Activated naive CD4-positive, alpha-beta T cell treated with anti-CD3 and anti-CD28 coated beads, Interleukin-2, amount 50 U/mL, for 72 hours (primary cell): ENCODE results near the gene NCF2. TPM values are rescaled to one million over a fixed set of nuclear protein-coding genes. Genes with fewer than 3 reads are reported as not detected.
"Not testable (repeated sequence)": the region's sequence is repeated elsewhere in the genome, so short reads cannot be mapped to it uniquely, and the experiment has no call there.

ENCODE experiments used
- ATAC-seq, 2 donors: fragments of 150-1000 bp; cut with Tn5 transposase; 2 replicates each; pipeline ENCODE4 v1.10.0; 2021; ENCODE audit warnings: mild to moderate bottlenecking in 2 of 2, moderate library complexity in 2 of 2
- DNase-seq, 2 donors: peaks; one replicate each; pipeline ENCODE4 v3.0.0; 2021 to 2022; ENCODE audit warnings: low spot score in 2 of 2
- H3K27ac Mint-ChIP-seq, 2 donors: one replicate each; pipeline ENCODE4 v1.8.0; 2022; ENCODE audit warnings: mild to moderate bottlenecking in 2 of 2, mixed read lengths in 2 of 2
- H3K36me3 Mint-ChIP-seq, 2 donors: one replicate each; pipeline ENCODE4 v1.8.0; 2022; ENCODE audit warnings: mixed read lengths in 2 of 2
- H3K9me3 Mint-ChIP-seq, 2 donors: one replicate each; pipeline ENCODE4 v1.8.0; 2022; ENCODE audit warnings: mixed read lengths in 2 of 2
- total RNA-seq, 2 donors: library from RNA; stranded (reverse); gene quantifications; one replicate each; pipeline ENCODE4 v1.2.3, GENCODE V29; 2022

NCF2 gene
- total RNA-seq, 2 donors from 2014 or later = 4.3 to 9.1 TPM

DNA sequence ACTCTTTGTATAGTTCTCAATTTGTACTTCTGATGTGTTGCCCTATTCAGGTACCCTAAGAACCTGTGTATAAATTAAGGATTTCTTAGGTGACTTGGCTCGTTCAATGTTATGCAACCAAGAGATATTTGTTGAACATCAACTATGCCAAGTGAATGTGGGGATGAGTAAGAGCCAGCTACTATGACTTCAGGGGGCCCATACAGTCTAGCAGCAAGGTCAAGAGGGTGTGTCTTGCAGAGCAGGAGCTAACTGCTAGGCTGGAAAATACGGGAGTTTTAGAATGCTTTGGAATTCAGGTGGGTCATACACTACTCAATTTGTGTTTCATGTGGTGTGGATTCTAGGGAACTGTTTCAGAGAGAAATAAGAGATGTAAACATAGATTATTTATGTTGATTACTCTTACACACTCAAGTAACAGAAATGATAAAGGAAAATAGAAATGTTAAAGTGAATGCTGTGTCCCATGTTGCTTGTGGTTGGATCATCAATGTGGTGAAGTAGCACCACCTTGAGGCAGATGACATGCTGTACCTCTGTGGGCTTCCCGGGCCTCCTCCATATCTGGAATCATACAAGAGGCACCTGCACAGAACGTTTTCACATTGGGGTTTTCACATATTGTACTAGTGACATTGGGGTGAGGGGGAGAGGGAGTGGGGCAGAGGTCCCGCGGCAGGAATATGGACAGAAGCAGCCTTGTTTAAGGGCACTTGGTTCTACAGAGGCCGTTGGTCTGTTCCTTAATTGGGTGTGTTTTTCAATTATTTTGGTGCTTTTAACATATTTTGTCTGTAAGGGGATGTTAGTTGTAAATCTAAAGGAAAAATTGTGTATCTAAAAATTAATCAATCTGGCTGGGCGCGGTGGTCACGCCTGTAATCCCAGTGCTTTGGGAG lies 32.9 kb upstream of the NCF2 start:
- peaks cover 0 to 9% of the 10 kb centered on the region in 2 donors for H3K36me3 Mint-ChIP-seq
- ATAC-seq (peak; percentile 86 to 90), DNase-seq (peak in 1 of 2 donors; percentile 26)
- peak overlapping the region in 1 of 2 donors; percentile 19 for H3K27ac Mint-ChIP-seq
- H3K9me3 Mint-ChIP-seq = no peaks in the 10 kb centered on the region

DNA sequence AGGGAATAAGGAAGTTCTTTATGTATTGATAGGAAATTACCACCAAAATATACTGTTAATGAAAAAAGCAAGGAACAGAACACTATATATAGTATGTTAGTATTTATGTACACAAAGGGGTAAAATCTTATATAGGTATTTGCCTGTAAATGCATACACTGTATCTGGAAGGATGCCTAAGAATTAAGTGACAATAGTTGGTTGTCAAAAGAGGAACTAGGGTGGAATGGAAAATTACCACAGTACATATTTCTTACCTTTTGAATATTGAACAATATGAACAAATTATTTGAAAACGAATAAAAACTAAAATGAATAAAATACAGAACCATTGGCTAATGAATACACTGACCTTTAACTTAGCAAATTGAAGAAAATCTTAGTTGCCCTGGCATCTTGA lies 31.8 kb upstream of the NCF2 start:
- DNase-seq (no peak), ATAC-seq (no peak)
- Mint-ChIP-seq H3K9me3 (no peaks in the 10 kb centered on the region), H3K36me3 (peaks cover 0 to 8% of the 10 kb centered on the region in 2 donors), H3K27ac (no peak overlapping the region)

DNA sequence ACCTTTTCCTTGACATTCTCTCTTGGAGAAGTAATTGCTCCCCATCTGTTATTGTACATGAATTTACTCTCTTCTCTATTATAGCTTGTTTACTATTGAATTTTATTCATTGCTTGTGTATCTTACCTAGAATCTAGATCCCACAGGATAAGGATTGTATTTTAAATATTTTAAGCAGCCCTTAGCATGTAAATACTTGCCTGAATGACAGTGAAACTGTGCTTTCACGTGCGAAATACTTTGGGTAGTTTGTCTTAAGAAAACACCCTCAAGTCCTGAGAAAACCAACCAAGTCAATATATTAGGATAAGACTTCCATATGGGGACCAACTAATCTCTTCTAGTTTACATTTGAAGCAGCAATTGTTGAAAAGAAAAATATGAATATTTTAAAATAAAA lies 30.1 kb upstream of the NCF2 start:
- ATAC-seq (no peak), DNase-seq (no peak)
- H3K27ac Mint-ChIP-seq = no peak overlapping the region
- peaks cover 0 to 2% of the 10 kb centered on the region in 2 donors for H3K36me3 Mint-ChIP-seq
- H3K9me3 Mint-ChIP-seq = no peaks in the 10 kb centered on the region

DNA sequence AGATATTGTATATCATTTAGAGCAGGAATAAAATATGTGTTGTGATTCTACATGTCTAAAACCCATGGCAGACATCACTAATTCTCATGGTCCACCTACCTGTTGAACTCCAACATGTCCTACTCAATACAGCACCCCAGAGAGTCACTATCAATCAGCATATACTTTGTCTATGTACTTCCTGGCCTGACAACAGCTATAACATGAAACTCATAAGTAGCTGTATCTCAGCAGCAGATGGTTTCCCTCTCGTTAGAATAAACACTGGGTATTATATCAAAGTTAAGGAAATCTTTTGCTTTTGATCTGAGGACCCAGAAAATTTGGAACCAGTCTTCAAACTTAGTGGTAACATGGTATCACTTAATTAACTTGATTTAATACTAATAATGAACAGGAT lies 29.5 kb upstream of the NCF2 start:
- H3K36me3 Mint-ChIP-seq = no peaks in the 10 kb centered on the region
- peak in 1 of 2 donors; percentile 26 for ATAC-seq
- no peak overlapping the region for H3K27ac Mint-ChIP-seq
- DNase-seq = no peak
- no peaks in the 10 kb centered on the region for H3K9me3 Mint-ChIP-seq

DNA sequence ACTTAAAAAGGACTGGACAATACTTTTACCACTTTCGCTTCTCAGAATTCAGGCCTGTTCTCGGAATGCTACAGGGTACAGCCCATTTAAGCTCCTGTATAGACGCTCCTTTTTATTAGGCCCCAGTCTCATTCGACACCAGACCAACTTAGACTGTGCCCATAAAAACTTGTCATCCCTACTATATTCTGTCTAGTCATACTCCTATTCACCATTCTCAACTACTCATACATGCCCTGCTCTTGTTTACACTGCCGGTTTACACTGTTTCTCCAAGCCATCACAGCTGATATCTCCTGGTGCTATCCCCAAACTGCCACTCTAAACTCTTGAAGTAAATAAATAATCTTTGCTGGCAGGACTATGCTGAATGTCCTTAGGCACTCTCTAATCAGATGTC lies 27.9 kb upstream of the NCF2 start:
- not testable (repeated sequence) for DNase-seq, H3K27ac Mint-ChIP-seq, H3K9me3 Mint-ChIP-seq, H3K36me3 Mint-ChIP-seq, ATAC-seq

DNA sequence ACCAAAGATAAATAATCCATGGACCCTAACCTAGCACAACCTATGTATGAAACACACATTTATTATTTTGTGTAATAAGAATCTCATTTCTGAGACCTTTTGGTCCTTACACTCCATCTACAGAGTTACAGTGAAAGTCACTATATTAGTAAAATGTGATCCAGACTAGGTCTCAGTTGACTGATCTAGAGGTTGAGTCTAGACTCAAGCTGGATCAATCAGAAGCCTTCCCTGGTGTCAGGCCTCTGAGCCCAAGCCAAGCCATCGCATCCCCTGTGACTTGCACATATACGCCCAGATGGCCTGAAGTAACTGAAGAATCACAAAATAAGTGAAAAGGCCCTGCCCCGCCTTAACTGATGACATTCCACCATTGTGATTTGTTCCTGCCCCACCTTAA lies 22.7 kb upstream of the NCF2 start:
- H3K27ac Mint-ChIP-seq, H3K36me3 Mint-ChIP-seq, H3K9me3 Mint-ChIP-seq, DNase-seq: not testable (repeated sequence)
- peak in 1 of 2 donors; percentile 46 for ATAC-seq

DNA sequence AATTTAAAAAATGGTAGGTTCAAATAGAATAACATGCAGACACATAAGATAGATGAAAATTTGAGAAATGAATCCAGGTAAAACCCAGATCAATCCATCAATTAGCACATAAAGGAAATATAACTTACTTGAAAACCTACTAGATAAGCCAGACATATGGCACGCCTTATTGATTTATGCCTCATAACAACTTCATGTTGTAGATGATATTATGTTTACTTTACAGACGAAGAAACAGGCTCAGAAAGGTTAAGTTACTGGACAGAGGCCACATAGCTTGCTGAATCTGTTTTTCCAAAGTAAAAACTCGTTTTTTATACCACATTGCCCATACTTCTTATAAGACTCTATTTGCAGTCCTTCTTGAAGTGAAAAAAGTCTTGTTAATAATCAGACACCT lies 22.1 kb upstream of the NCF2 start:
- H3K9me3 Mint-ChIP-seq = no peaks in the 10 kb centered on the region

DNA sequence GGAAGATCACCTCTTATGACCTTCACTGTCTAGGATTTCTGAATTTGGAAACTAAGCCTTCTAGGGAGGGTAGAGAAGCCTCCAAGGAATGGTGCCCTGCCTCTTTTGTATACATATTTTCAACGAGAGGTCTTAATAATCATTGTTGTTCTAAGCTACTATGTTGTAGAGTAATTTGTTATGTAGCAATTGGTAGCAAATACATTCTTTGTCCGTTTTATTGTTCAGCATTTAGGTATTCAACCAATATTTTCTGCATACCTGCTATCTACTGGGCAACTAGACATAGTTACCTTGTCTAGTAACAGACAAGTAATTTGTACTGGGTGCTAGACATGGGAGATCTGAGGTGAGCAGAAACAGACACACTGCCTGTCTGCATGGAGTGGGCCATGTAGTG lies 20.8 kb upstream of the NCF2 start:
- DNase-seq (no peak), ATAC-seq (no peak)
- no peak overlapping the region for H3K27ac Mint-ChIP-seq
- no peaks in the 10 kb centered on the region for H3K36me3 Mint-ChIP-seq
- no peaks in the 10 kb centered on the region for H3K9me3 Mint-ChIP-seq

More for the DNA sequence above, 22.1 kb upstream of the NCF2 start:
- Mint-ChIP-seq H3K36me3 (no peaks in the 10 kb centered on the region), H3K27ac (no peak overlapping the region)
- no peak for DNase-seq
- ATAC-seq = no peak

DNA sequence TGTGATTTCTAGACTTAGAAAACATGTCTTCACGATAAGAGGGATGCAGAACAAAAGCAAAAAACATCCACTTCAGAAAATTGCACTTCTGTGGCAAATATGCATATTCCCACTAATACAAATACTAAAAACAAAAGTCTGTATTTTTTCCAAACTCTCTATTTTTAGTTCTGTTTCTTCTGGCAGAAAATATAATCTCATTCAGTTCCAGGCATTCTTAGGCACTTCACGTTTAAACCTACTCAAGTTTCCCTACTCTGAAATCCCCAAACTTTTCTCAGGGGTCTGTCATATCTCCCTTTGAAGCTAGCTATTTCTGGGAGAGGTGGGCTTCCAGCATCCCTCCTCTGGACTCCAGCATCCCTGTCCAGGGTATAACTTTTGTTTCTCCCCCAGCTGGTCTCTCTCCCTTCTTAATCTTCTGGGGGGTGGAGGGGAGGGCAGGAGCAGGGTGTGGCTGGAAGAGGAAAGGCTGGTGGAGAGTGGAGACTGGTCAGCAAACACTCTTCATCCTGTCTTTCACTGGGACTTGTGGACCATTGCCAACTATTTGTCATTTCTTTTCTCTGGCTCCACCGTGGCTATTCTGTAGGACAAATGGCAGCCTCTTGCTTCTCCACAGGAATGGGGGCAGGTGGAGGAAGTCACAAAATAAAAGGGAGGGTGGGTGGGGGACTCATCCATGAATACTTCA lies 19.6 kb upstream of the NCF2 start:
- Mint-ChIP-seq H3K27ac (peak overlapping the region in 1 of 2 donors; percentile 62), H3K9me3 (no peaks in the 10 kb centered on the region), H3K36me3 (no peaks in the 10 kb centered on the region)
- ATAC-seq = no peak
- no peak for DNase-seq

DNA sequence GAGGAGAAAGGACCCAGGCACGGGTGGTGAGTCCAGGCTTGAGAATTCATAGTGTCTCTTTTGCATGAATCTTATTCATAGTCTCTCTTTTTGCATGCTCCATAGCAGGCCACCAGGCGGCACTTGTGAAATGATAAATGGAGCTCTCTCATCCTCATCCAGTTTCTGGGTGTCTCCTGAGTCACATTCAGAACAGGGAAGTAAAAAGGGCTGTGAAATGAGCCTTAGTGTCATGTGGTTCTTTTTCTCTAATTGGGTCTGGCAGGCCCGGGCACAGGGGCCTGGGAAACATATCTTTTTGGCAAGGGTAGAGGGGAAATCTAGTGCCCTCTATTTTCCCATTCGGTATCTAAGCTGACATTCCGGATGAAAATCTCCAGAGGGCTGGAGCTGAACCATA lies 19.1 kb upstream of the NCF2 start:
- Mint-ChIP-seq H3K27ac (peak overlapping the region in 1 of 2 donors; percentile 62), H3K9me3 (no peaks in the 10 kb centered on the region), H3K36me3 (no peaks in the 10 kb centered on the region)
- ATAC-seq (peak; percentile 45 to 60), DNase-seq (no peak)

DNA sequence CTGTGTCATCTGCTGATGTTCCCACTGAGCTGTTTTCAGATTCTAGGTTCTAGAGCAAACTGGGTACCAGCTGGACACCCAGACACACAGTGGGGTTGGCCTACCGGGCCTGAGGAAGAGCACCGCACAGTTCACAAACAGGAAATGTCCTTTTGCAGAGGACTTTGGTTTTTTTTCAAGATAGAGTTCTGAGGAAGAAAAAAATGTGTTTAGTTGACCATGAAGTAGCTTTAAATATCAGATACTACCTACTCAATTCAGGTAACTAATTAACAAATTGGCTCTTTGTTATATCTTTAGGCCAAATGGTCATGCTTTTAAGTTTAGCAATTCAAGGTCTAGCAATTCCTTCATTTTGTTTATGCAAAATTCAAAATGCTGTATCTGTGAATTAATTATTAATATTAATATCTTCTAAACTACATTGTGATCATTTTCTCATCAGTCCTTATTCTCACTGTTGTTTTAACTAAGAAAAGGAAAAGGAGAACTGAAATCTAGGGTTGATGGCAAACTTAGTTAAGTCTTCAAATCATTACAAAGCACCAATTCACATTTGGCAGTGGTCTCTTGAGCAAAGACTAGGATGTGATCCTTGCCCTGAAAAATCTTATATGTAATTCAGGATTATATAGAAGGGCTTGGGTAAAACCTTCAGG lies 17.2 kb upstream of the NCF2 start:
- DNase-seq (no peak), ATAC-seq (no peak)
- Mint-ChIP-seq H3K9me3 (no peaks in the 10 kb centered on the region), H3K27ac (peak overlapping the region in 1 of 2 donors; percentile 72), H3K36me3 (no peaks in the 10 kb centered on the region)

DNA sequence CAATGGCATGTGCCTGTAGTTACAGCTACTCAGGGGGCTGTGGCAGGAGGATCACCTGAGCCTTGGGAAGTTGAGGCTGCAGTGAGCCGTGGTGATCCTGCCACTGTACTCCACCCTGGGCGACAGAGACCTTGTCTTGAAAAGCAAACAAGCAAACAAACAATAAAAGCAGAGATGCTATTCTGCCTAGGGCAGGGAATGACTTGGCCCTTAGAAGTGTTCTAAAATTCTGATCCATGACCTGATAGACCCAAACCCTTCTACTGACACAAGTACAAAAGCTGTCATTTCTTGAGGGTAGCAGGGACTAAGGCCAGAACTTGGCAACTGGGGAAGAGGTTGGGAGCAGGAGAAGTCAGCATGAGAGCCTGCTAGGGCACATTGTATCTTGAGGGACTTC lies 15.6 kb upstream of the NCF2 start:
- H3K36me3 Mint-ChIP-seq = no peaks in the 10 kb centered on the region
- DNase-seq (no peak), ATAC-seq (no peak)
- H3K9me3 Mint-ChIP-seq = no peaks in the 10 kb centered on the region
- H3K27ac Mint-ChIP-seq = no peak overlapping the region

DNA sequence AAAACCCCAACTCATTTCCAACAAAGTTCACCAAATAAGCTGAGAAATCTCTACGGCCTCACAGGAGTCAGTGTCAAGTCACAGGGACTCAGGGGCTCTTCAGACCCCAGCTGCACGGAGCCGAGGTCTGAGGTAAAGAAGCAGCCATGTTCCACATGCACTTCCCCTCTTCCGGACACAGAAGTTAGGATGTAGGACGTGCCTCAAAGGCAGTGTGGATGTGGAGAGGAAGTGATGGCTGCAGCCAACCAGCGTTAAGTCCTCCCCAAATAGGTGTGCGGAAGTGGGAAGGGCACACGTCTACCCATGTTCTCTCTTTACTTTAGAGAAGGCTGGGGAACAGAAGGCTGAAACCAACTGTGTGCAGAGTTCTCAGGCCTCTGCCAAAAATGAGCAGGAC lies 14.6 kb upstream of the NCF2 start:
- DNase-seq (no peak), ATAC-seq (no peak)
- Mint-ChIP-seq H3K27ac (no peak overlapping the region), H3K36me3 (no peaks in the 10 kb centered on the region), H3K9me3 (no peaks in the 10 kb centered on the region)

DNA sequence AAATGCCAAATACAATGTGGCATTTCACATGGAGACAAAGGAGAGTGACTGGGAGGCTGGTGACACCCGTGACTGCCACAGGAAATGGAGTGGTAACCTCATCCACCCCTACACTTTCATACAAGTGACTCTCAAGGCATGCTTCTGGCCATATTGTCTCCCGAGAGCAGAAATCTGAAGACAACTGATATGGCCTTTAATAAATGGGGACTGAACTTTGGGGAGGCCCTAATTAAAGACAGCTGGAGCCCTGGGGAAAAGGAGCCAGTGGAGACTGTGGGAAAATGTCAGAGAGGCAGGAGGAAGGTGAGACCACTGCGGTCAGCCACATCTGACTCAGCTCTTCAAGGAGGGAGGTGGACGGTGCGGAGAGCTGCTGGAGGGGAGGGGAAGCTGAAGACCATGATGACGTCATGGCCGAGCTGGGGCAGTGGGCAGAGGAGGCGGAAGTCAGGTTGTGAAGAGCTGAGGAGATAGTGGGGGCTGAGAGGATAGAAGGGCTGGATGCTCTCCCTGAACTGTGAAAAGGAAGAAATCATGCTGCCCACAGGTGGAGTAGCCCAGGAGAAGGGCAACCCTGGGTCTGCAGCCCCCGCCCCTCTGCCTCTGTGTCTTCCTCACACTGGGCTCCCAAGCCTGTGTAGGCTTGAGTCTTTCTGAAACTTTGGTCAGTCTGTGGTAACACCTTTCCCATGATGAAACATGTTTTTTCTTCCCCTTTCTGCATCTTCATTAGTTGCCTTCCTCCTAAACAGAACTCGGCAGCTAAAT lies 14.0 kb upstream of the NCF2 start:
- Mint-ChIP-seq H3K36me3 (no peaks in the 10 kb centered on the region), H3K9me3 (no peaks in the 10 kb centered on the region), H3K27ac (peak overlapping the region in 1 of 2 donors; percentile 41)
- ATAC-seq (peak in 1 of 2 donors; percentile 28), DNase-seq (no peak)

DNA sequence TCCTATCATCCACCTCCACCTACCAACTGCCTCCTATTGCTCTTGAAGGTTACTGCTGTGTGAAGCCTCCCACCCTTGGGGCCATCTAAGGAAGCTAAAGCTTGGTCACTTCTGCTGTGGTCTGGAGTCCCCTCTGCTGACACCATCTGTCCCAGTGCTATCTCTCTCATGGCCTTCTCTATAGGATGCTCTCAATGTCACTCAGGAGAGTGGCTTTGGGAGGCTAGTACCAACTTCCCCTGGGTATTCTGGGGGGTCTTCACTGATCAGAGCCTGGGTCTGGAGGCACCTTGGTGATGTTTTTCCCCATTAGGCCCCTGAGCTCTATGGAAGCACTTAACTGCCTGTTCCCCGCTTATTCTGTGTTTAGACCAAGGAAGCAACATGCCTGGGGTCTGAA lies 12.3 kb upstream of the NCF2 start:
- H3K9me3 Mint-ChIP-seq = no peaks in the 10 kb centered on the region
- DNase-seq (no peak), ATAC-seq (no peak)
- no peaks in the 10 kb centered on the region for H3K36me3 Mint-ChIP-seq
- H3K27ac Mint-ChIP-seq = no peak overlapping the region

DNA sequence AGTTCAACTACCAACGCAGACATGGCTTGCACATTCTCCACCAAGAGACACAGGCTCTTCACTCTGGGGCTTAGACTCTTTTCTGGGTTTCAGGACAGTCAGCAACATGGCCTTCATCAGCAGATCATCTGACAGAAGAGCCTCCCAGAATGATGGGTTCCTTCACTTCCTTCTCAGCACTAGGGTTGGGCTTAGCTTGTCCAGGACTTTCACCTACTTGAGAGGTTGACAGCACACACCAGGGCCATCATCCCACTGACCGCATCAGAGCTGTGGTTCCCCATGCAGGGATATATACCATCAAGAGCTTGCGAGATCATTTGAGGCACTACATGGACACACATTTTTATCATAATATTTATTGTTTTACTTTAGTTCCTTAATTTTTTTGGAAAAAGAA lies 10.4 kb upstream of the NCF2 start:
- Mint-ChIP-seq H3K27ac (no peak overlapping the region), H3K9me3 (no peaks in the 10 kb centered on the region), H3K36me3 (no peaks in the 10 kb centered on the region)
- DNase-seq (no peak), ATAC-seq (no peak)
